Activated CD8-positive, alpha-beta memory T cell treated with anti-CD3 and anti-CD28 coated beads for 36 hours (primary cell): ENCODE results near the gene PPP1R13B. TPM values are rescaled to one million over a fixed set of nuclear protein-coding genes. Genes with fewer than 3 reads are reported as not detected.
"Not testable (repeated sequence)": the region's sequence is repeated elsewhere in the genome, so short reads cannot be mapped to it uniquely, and the experiment has no call there.

Experiments used
- CTCF ChIA-PET: fragments of 350-600 bp; sonication (Branson Sonifier 250); formaldehyde crosslinking; loops from one replicate; lab custom pipeline; 2021; ENCODE audit warnings: antibody characterized with exemption; lab: Charles Lee
- POLR2A ChIA-PET: fragments of 350-600 bp; sonication (Branson Sonifier 250); formaldehyde crosslinking; loops from one replicate; lab custom pipeline; 2021; ENCODE audit warnings: antibody characterized with exemption; lab: Charles Lee
- total RNA-seq, 2 experiments: library from RNA; stranded (reverse); gene quantifications; one replicate each; pipeline ENCODE4 v1.2.3, GENCODE V29; 2021

PPP1R13B gene
- total RNA-seq, 2 experiments from 2014 or later, result 12.4 to 12.7 TPM

DNA sequence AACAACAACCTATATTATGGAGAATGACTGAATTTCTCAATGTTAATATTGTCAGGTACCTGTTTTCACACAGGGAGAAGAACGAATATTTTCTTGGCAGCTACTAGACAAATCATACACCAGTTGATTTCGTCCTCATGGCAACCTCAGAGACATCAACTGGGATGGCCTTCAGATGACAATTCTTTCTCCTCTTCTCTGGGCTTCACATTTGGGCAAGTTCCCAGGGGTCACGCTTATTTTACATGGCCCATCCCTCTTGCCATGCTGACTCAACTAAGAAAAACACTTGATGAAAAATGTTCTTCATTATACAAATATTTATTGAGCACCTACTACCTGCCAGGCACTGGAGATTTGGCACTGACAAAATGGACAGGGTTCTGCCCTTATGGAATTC lies 29.0 kb downstream of the PPP1R13B start:
- CTCF ChIA-PET, result interaction anchor here (4.0 kb wide), 1 partner anchor 10 kb away, joined by 13 read pairs; no protein-coding TSS in a partner anchor

DNA sequence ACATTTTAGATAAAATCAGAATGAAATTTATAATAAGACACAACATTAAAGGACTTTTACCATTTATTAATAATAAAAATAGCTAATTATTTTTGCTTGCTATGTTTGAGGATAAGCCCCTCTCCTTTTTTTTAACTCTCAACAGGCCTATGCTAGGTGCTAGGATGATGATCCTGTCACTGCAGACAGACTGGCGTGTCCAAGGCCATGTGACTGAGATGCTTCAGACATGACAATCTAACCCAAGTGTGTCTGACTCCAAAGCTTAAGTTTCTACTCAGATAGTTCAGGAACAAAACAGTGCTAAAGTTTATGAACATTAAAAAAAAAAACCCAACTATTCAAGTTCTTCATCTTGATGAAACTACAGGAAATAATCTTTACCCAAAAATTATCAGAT lies 29.8 kb downstream of the PPP1R13B start:
- POLR2A ChIA-PET, result no interaction called here
- CTCF ChIA-PET, result interaction anchor here (4.0 kb wide), 1 partner anchor 9 kb away, joined by 13 read pairs; no protein-coding TSS in a partner anchor

More for the DNA sequence above, 29.0 kb downstream of the PPP1R13B start:
- POLR2A ChIA-PET, result no interaction called here

DNA sequence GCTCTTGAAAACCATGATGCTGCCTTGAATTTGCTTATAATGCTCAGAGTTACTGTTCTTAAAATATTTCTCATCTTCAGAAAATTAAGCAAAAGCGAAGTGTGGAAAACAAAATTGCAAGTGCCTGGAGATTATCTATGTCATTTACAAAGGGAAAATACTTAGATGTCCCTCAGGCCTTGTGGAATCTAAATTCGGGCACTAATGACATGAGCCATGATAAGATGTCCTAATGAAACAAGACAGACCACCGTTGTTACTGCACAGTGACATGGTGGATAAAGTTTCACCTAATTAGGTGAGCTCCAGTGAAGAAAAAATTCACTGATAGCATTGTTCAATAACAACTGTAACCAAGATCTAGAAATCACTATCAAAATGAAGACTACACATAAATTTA lies 30.4 kb downstream of the PPP1R13B start:
- ChIA-PET POLR2A (interaction anchor here (0.6 kb wide), 1 partner anchor 102 kb away, joined by 3 read pairs; no protein-coding TSS in a partner anchor), CTCF (interaction anchor here (0.7 to 4.0 kb wide), 3 partner anchors 8 to 195 kb away, joined by 3 to 13 read pairs (median 4); no protein-coding TSS in a partner anchor)

- CTCF ChIA-PET, result no interaction called here
- POLR2A ChIA-PET, result no interaction called here
These were observed 32.1 kb downstream of the PPP1R13B start for GRCh38 chr14:103815253-103815652.

DNA sequence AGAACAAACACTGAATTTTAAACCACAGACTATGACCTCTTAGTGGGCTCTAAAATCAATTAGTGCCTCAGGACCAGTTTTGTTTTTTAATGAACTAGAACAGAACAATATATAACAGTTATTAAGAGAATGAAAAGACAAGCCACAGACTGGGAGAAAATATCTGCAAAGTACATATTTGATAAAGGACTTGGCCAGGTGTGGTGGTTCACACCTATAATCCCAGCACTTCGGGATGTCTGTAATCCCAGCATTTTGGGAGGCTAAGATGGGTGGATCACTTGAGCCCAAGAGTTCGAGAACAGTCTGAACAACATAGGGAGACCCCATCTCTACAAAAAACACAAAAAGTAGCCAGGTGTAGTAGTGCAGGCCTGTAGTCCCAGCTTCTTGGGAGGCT lies 36.2 kb downstream of the PPP1R13B start:
- ChIA-PET POLR2A (interaction anchor here (0.6 kb wide), 1 partner anchor 99 kb away, joined by 6 read pairs; no protein-coding TSS in a partner anchor), CTCF (interaction anchor here (1.4 kb wide), 1 partner anchor 27 kb away, joined by 3 read pairs; no protein-coding TSS in a partner anchor)

DNA sequence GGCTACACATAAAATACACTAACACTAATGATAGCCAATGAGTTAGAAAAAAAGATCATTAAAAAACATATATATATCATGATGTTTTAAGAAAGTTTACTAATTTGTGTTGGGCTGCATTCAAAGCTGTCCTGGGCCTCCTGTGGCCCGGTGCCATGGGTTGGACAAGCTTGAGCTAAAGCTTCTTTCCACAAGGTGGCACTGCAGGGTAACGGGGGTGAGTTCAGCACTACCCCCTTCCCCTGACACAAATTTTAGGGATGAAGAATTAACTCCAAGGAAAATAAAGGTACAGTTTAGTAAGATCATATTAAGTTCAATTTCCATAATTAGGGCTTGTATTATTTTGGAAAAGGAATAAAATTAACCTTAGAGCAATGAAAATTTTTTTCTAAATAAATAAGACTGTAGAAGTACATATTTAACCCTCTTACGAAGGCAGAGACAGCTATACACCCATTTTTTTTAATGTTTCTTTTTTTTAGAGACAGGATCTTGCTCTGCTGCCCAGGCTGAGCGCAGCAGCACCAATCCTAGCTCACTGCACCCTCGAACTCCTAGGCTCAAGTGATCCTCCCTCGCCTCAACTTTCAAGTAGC lies 38.9 kb downstream of the PPP1R13B start:
- CTCF ChIA-PET, result interaction anchor here (0.7 to 2.2 kb wide), 11 partner anchors 10 to 269 kb away, joined by 3 to 13 read pairs (median 4); no protein-coding TSS in a partner anchor
- POLR2A ChIA-PET, result interaction anchor here (1.2 kb wide), 1 partner anchor 101 kb away, joined by 3 read pairs; no protein-coding TSS in a partner anchor

DNA sequence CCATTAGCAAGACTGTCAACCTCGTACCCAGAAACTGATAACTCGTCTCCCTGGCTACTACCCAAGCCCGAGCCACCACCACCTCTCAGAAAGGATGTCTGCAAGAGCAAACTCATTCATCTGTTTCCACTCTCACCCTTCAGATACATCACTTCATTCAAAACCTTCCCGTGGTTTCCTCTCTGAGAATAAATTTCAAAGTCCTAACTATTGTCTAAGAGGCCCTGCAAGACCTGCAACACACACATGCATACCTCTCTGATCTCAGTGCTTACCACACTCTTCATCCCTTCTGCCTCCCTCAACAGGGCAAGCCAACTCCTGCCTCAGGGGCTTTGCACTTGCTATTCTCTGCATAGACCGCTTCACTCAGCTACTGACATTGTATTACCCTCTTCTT lies 40.6 kb downstream of the PPP1R13B start:
- POLR2A ChIA-PET, result no interaction called here
- CTCF ChIA-PET, result interaction anchor here (0.6 to 0.8 kb wide), 3 partner anchors 88 to 103 kb away, joined by 3 read pairs; no protein-coding TSS in a partner anchor

DNA sequence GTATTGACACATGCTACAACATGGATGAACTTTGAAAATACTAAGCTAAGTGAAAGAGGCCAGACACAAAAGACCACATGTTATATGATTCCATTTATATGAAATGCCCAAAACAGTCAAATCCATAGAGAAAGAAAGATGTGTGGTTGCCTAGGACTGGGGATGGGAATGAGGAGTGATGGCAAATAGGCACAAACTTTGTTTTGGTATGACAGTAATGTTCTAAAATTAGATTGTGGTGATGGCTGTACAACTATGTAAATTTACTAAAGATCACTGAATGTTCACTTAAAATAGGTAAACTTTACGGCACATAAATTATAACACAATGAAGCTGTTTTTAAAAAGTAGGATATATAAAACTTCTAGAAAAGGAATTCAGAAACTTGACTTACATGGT lies 41.7 kb downstream of the PPP1R13B start:
- ChIA-PET POLR2A (interaction anchor here (0.5 kb wide), 1 partner anchor 9 kb away, joined by 3 read pairs; no protein-coding TSS in a partner anchor), CTCF (interaction anchor here (0.8 to 1.3 kb wide), 2 partner anchors 11 to 95 kb away, joined by 3 read pairs; no protein-coding TSS in a partner anchor)

- POLR2A ChIA-PET, result no interaction called here
These were observed 43.7 kb downstream of the PPP1R13B start for GRCh38 chr14:103803661-103804060.

GRCh38 chr14:103802356-103802755 lies 45.0 kb downstream of the PPP1R13B start:
- CTCF ChIA-PET, result no interaction called here
- POLR2A ChIA-PET, result no interaction called here

More at GRCh38 chr14:103803661-103804060, 43.7 kb downstream of the PPP1R13B start:
- CTCF ChIA-PET, result no interaction called here

DNA sequence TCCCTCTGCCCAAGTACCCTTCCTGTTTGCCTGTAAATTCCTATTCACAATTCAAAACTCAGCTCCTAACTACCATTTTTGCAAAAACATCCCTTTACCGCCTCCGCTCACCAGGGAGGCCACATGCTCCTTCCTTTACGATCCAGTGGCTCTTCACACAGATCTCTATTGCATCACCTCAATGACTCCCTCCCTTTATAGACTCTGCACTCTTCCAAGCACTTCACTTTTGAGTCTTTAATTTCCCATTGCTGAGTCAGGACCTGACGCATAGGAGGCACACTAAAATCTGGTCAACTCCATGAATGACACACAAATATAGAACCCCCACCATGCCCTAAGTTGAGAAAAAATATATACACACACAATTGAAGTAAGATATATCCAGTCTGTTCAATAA lies 45.9 kb downstream of the PPP1R13B start:
- ChIA-PET POLR2A (no interaction called here), CTCF (no interaction called here)

- CTCF ChIA-PET, POLR2A ChIA-PET: not testable (repeated sequence)
These were observed 54.2 kb downstream of the PPP1R13B start for GRCh38 chr14:103793192-103793591.

GRCh38 chr14:103788086-103788485 lies 59.3 kb downstream of the PPP1R13B start:
- ChIA-PET POLR2A (no interaction called here), CTCF (interaction anchor here (0.7 kb wide), 1 partner anchor 373 kb away, joined by 6 read pairs; no protein-coding TSS in a partner anchor)

DNA sequence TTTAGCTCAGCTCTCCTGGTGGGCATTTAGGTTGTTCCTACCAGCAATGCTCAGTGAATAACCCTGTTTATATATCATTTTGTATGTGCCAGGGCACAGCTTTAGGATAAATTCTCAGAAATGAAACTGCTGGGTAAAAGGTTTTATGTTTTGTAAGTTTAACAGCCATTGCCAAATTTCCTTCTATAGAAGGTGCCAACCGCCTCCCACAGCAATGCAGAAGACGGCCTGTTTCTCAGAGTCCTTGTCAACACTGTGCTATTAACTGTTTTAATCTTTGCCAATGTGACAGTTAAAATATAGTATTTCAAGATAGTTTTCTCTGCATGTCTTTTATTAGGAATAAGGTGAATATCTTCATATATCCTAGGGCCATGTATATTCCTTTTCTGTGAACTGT lies 65.0 kb downstream of the PPP1R13B start:
- ChIA-PET POLR2A (no interaction called here), CTCF (no interaction called here)

GRCh38 chr14:103776319-103776718 lies 71.1 kb downstream of the PPP1R13B start:
- CTCF ChIA-PET, POLR2A ChIA-PET: not testable (repeated sequence)

- CTCF ChIA-PET, result no interaction called here
These were observed 71.9 kb downstream of the PPP1R13B start for GRCh38 chr14:103775506-103775905.

DNA sequence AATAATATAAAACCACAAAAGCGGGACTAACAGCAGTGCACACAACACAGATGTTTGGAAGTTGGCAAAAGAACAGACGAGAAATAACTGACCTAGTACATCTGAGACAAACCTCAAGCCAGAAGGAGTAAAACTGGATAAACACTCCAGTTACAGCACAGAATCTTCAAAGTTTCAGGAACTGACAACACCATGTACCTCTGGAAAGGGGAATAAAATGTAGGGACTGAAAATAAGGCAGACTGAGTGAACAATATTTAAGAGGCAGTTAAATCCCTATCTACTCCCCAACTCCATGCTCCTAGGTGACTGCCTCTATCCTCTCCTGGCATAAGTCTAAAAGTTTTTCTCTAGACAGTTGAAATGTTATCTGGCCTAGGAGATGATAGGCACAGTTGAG lies 73.9 kb downstream of the PPP1R13B start:
- ChIA-PET POLR2A (no interaction called here), CTCF (no interaction called here)

More at GRCh38 chr14:103775506-103775905, 71.9 kb downstream of the PPP1R13B start:
- POLR2A ChIA-PET, result no interaction called here

GRCh38 chr14:103772078-103772712 lies 75.2 kb downstream of the PPP1R13B start:
- POLR2A ChIA-PET, result no interaction called here

DNA sequence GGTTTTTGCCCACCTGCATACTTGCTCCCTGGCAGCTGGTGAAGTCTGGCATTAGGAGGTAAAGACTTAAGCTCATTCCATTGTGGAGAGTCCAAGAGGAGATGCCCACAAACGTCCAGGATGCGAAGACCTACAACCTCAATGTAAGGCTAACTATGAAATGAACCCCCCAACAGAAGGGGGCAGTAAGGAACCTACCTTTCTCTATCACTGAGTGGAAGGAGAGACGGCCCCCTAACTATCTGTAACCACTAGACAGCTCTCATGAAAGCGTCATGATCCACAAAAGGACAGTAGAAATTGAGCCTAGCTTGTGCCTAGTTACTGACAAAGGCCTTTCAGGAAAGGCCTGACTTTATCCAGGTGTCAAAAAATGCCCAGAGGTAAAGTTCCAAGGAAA lies 76.5 kb downstream of the PPP1R13B start:
- ChIA-PET CTCF (interaction anchor here (0.7 to 1.3 kb wide), 2 partner anchors 129 to 130 kb away, joined by 3 to 4 read pairs; no protein-coding TSS in a partner anchor), POLR2A (no interaction called here)

More at GRCh38 chr14:103772078-103772712, 75.2 kb downstream of the PPP1R13B start:
- CTCF ChIA-PET, result no interaction called here

DNA sequence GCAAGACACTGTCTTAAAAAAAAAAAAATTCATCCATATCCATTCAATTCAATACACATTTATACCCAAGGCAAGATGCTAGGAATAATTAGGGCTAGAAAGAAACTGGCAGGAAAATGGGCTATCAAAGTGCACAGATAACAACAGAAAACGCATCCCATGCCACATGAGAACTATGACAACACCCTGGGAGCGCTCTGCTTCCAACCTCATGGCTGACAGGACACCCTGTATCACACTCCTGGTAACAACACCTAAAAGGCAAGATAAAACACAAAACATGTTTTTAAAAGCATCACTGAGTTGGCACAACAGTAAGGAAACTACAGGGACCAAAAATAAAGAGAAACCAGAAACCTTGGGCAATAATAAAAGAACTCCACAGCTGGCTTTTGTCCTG lies 76.9 kb downstream of the PPP1R13B start:
- POLR2A ChIA-PET, result no interaction called here
- CTCF ChIA-PET, result interaction anchor here (0.7 to 1.3 kb wide), 2 partner anchors 130 to 131 kb away, joined by 3 to 4 read pairs; no protein-coding TSS in a partner anchor
